Upper lobe of left lung (tissue), 4 donors: ENCODE measurements around the gene G6PC1.

Experiments used
- CTCF ChIP-seq, 6 experiments: fragments of 450-650 bp in 4 of 6; fragments of 200-600 bp in 2 of 6; sonication (generic) in 2 of 6; IDR thresholded peaks; one replicate each; pipeline ENCODE4 v1.5.1; 2016 to 2019; ENCODE audit warnings: antibody characterized with exemption in 6 of 6
- EP300 ChIP-seq, 4 donors: sonication (generic); formaldehyde crosslinking; IDR thresholded peaks; one replicate each; pipeline ENCODE4 v1.5.1; 2017; ENCODE audit warnings: antibody characterized with exemption in 4 of 4, control low read depth in 2 of 4
- POLR2A ChIP-seq, 4 donors: fragments of 450-650 bp; IDR thresholded peaks; one replicate each; pipeline ENCODE4 v1.5.1; 2016 to 2017; ENCODE audit warnings: antibody characterized with exemption in 4 of 4, mild to moderate bottlenecking in 2 of 4
- POLR2AphosphoS5 ChIP-seq, 2 donors: sonication (generic); formaldehyde crosslinking; IDR thresholded peaks; one replicate each; pipeline ENCODE4 v1.5.1; 2017; ENCODE audit warnings: antibody characterized with exemption in 2 of 2

- TF ChIP-seq CTCF (IDR thresholded peaks at IDR 0.05) (no peak), POLR2A (IDR thresholded peaks at IDR 0.05) (no peak), POLR2AphosphoS5 (IDR thresholded peaks at IDR 0.05) (no peak), EP300 (IDR thresholded peaks at IDR 0.05) (no peak)
Observed at GRCh38 chr17:42871647-42872046, 29.0 kb upstream of the G6PC1 start.
